ENCODE data around the gene TNFRSF8. TPM values are rescaled to one million over a fixed set of nuclear protein-coding genes. Genes with fewer than 3 reads are reported as not detected.

The TNFRSF8 gene
- total and polyA plus RNA-seq, 2 of the 4 experiments (the other 2 are of a cell fraction) = under 0.01 to 0.31 TPM

- Histone ChIP-seq H3K36me3 (ENCODE audit: control insufficient read depth, insufficient read depth, low read length) (no peaks in the 10 kb centered on the region), H2AFZ (replicated peaks; ENCODE audit: low read length, poor library complexity) (no peak overlapping the region), H2BK15ac (ENCODE audit: low read depth, low read length) (no peak overlapping the region), H2AK9ac (replicated peaks; ENCODE audit: low read depth, low read length, poor library complexity) (no peak overlapping the region), H3K4ac (ENCODE audit: low read depth, low read length) (no peak overlapping the region; the same call in 1 of the 2 replicates), H3K18ac (ENCODE audit: low read depth, low read length) (no peak overlapping the region), H3K9me1 (ENCODE audit: insufficient read depth, low read length) (peaks cover 11% of the 10 kb centered on the region), H4K91ac (ENCODE audit: insufficient read depth, low read depth, low read length) (no peak overlapping the region), H3K9ac (ENCODE audit: low read depth, low read length) (no peak overlapping the region), H4K20me1 (ENCODE audit: insufficient read depth, low read length) (no peaks in the 10 kb centered on the region), H3K56ac (ENCODE audit: extremely low read depth, insufficient read depth, low read length) (no peak overlapping the region), H3K14ac (replicated peaks; ENCODE audit: low read depth, low read length) (no peak overlapping the region), H4K5ac (ENCODE audit: low read depth, low read length) (no peak overlapping the region), H2BK20ac (ENCODE audit: low read depth, low read length) (no peak overlapping the region), H2AK5ac (ENCODE audit: low read depth, low read length) (peak overlapping the region; percentile 32; the same call in 1 of the 2 replicates), H4K8ac (ENCODE audit: low read depth in 2 of 2, low read length in 2 of 2) (no peak overlapping the region), H3K4me3 (ENCODE audit: insufficient read depth, low read depth, low read length) (no peak overlapping the region), H3K27ac (ENCODE audit: insufficient read depth, low read length) (no peak overlapping the region), H3K27me3 (ENCODE audit: control insufficient read depth, insufficient read depth, low read length) (no peaks in the 10 kb centered on the region), H3K4me2 (ENCODE audit: low read depth, low read length) (no peak overlapping the region), H3K4me1 (ENCODE audit: control insufficient read depth, insufficient read depth, low read length) (peaks cover 39% of the 10 kb centered on the region), H2BK5ac (ENCODE audit: low read depth, low read length, poor library complexity, severe bottlenecking) (no peak overlapping the region), H3K9me3 (ENCODE audit: control insufficient read depth, insufficient read depth, low read length) (no peaks in the 10 kb centered on the region), H3K23ac (ENCODE audit: low read depth, low read length) (no peak overlapping the region), H2BK120ac (ENCODE audit: low read depth, low read length) (no peak overlapping the region), H3K79me1 (ENCODE audit: low read depth in 1 of 2, low read length in 2 of 2) (peaks cover 0 to 16% of the 10 kb centered on the region in 2 experiments; a peak in 1 of 4 replicates)
- no TSS peak for BruUV-seq (replicated peaks)
- ChIA-PET CTCF (interaction anchor here (0.5 to 2.0 kb wide), 2 partner anchors 38 to 55 kb away, joined by 4 read pairs; no protein-coding TSS in a partner anchor), POLR2A (ENCODE audit: unreplicated experiment) (no interaction called here)
- in situ Hi-C loops (cut with MboI; ENCODE audit: low sequenced_read_pairs) (no loop called here), dilution Hi-C loops (cut with HindIII; ENCODE audit: low sequenced_read_pairs, unreplicated experiment) (no loop called here), intact Hi-C loops (cut with micrococcal nuclease) (no loop called here)
- no peak for ATAC-seq (ENCODE audit: low read depth)
- TF ChIP-seq MAZ (IDR thresholded peaks at IDR 0.05; ENCODE audit: borderline replicate concordance, low read depth, low read length) = no peak
- DNase-seq = no peak
- WGBS, 2 experiments (ENCODE audit: extremely low coverage in 2 of 2, insufficient read length in 1 of 2) = 83% methylated on average over 3 of the region's 10 CpGs; no CpG with 5 or more reads in 1 of the 2 experiments
These were observed 117.2 kb downstream of the TNFRSF8 start for GRCh38 chr1:12180315-12180714.

Data from IMR-90 (cell line).